Activated gamma-delta T cell treated with anti-CD3 and anti-CD28 coated beads, Interleukin-2, amount 50 U/mL, for 16 hours (primary cell): ENCODE results near the gene WDR62.
A peak's percentile ranks its signal among the peaks of the same experiment; 100 is the strongest.

Source experiments
- DNase-seq: peaks from one replicate; pipeline ENCODE4 v3.0.0-alpha.2; 2020; ENCODE audit warnings: low read depth

The WDR62 gene

DNA sequence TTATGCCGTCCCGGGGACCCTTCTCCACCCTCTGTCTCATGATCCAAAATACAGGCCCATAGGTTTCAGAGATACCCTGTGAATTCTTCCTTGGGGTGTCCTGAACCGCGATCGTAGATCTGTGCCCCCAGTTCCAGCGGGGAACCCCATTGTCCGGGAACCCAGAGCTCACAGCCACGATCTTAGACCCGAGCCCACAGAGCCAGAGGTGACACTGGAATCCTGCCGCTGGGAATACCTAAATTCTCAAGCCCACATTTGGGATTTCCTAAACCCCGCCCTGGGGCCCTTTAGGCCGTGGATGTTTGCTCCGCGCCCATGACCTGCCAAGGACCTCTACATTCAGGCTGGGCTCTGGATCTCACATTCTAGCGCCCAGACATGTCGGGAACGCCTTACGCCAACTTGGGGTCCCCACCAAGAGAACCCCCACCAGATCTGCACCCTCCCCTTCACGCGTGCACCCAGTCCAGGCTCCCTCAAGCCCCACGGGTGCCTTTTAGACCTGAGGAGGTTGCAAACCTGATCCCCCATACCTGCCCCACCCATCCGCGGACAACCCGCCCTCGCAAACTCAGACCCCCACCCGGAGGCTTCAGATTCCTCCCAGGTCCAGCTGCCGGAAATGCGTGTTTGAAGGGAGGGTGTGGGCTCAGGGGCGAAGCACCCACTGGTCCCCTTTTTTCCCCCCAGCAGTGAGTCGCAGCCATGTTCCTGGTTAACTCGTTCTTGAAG lies 85.8 kb downstream of the WDR62 start:
- DNase-seq = peak; percentile 8

DNA sequence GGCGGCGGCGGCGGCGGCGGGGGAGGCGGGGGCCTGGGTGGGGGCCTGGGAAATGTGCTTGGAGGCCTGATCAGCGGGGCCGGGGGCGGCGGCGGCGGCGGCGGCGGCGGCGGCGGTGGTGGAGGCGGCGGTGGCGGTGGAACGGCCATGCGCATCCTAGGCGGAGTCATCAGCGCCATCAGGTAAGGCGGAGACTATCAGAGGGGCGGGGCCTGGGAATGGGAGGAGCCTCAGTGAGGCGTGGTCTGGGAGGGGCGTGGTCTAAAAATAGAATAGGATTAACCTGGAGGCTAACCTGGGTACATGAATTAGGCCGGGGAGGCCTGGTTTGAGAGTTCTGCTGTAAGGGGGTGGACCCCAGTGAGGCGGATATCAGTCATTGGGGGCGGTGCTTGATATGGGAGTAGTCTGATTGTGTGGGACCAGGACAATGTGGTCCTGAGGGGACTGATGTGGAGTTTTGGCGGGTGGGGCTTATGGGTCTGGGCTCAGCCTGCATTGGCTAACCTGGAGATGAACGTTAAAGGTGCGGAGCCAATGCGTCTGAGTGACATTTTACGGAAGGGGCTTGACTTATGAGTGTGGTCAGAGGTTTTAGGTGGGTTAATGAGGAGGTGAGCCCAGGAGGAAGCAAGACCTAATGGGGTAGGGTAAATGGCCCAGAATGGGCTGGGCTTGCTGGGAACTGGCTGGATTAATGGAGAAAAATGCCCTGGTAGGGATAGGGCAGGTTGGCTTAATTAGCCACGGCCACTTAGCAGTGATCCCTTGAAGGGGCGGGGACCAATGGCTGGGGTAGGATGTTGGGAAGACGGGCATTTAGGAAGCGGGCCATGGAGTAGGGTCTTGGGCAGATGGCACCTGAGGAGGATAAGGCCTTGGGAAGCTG lies 86.6 kb downstream of the WDR62 start:
- DNase-seq = peak; percentile 83

DNA sequence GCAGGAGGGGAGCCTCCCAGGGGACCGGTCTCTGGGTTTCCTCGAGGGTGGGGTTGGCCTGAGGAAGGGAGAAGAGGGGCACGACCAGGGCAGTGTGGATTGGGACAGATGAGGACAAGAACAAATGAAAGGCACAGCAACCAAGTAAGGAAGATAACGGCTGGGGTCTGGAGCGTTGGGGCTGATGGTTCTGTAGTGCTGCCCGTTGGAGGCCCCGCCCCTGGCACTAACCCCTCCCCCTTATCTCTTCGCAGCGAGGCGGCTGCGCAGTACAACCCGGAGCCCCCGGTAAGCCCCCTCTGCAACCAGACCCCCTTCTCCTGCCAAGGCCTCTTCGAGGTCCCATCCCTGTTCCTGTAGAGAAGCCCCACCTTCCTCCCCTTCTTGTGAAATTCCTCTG lies 87.3 kb downstream of the WDR62 start:
- DNase-seq = no peak

DNA sequence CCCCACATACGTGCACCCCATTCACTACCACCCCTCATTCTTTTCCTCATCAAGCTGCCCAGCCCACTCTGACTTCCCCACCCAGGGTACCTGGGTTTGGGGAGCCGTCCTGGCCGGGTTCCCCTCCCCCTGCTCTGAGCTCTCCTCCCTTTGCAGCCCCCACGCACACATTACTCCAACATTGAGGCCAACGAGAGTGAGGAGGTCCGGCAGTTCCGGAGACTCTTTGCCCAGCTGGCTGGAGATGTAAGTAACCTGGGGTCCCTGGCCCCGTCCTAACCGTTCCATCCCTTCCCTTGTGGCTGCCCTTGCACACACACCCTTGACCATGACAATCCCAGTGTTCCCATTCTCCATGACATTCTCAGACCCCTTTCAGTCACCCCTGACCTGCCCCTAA lies 87.8 kb downstream of the WDR62 start:
- DNase-seq = no peak

DNA sequence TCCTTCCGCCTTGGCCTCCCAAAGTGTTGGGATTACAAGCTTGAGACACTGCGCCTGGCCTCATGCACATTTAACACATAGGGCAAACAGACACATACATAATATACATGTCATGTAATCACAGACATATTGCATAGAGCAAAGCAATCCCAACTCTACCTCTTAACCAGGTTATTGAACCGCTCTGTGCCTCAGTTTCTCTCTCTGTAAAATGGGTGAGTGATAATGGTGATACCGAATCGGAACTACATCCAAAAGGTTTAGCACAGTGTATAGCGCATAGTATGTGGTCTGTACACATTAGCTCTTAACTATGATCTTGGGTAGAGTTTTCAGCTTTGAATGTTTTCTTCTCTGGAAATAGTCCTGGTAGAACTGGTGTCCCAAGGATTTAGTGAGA lies 89.9 kb downstream of the WDR62 start:
- no peak for DNase-seq

DNA sequence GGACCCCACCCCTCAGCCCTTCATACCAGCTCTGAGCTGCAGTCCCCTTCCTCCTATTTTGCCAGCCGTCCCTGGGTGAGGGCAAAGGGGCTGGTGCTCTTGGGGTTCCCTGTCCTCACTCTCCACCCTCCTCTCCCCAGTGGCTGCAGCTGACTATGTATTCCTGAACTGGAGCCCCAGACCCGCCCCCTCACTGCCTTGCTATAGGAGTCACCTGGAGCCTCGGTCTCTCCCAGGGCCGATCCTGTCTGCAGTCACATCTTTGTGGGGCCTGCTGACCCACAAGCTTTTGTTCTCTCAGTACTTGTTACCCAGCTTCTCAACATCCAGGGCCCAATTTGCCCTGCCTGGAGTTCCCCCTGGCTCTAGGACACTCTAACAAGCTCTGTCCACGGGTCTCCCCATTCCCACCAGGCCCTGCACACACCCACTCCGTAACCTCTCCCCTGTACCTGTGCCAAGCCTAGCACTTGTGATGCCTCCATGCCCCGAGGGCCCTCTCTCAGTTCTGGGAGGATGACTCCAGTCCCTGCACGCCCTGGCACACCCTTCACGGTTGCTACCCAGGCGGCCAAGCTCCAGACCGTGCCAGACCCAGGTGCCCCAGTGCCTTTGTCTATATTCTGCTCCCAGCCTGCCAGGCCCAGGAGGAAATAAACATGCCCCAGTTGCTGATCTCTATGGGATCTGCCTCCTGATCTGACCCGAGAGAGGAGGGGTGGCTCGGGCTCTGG lies 95.1 kb downstream of the WDR62 start:
- no peak for DNase-seq

DNA sequence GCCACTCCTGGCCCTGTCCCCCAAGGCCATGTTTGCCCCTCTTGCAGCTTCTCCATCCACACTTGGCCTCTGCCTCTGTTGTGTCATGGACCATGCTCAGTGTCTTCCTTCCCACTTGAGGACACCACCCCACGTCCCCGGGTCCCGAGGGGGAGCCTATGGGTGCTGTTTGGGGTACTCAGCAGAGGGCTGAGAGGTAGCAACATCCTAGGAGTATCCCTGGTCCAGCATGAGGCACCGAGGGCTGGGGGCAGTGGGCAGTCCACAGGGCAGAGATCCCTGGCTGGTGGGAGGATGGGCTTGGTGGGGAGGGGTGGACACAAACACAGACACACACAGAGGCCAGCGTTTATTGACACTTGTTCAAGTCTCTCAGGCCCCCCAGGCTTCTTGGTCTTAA lies 95.9 kb downstream of the WDR62 start:
- DNase-seq = no peak

DNA sequence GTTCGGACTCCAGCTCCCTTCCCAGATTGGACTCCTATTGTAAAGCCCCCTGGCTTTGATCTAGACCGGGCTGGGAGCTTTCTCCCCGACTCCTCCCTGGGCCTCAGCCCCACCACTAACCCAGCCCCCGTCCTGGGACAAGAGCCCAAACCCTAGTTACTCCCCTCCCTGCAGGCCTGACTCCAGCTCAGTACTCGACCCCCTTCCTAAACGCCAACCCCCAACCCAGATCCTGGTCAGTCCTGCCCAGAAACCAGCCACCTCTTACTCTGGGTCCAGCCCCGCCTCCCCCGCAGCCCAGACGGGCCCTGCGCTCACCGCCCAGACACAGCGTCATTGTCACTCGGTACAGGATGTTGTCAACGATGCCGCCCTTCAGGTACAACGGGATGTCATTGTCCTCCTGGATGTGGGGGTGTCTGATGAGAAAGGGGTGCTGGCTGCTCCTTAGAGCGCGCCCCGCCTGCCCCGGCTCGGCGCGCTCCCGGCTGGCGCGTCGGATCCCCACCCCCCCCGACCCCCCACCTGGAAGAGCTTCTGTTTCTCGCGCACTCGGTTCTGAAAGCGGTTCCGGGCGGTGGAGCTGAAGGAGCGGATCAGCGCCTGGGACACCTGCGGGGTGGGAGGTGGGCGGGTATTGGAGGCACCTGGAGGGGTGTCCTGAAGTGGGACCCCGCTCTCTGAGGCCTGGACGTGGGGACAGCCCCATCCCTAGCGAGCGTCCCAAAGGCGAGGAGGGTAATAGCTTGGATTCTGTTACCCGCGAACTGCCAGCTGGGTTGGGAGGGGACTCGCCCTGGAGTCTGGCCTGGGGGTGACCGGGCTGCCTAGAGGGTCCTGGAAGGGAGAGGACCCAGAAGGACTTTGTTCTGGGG lies 96.7 kb downstream of the WDR62 start:
- DNase-seq = no peak

DNA sequence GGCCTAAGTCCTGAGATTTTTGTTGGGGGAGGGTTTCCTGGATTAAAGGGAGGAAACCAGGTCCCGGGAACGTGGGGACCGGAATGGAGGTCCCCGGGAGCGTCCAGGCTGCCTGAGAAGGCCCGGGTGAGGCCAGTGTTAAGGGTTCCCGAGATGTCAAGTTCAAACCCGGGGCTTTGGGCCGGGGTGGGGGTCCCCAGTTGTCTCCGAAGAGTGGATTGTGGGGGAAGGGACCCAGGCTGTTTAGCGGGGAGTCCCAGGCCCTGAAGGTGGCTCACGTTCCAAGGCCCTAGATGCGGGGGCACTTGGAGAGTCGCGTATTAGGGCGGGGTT lies 97.3 kb downstream of the WDR62 start:
- DNase-seq = no peak

DNA sequence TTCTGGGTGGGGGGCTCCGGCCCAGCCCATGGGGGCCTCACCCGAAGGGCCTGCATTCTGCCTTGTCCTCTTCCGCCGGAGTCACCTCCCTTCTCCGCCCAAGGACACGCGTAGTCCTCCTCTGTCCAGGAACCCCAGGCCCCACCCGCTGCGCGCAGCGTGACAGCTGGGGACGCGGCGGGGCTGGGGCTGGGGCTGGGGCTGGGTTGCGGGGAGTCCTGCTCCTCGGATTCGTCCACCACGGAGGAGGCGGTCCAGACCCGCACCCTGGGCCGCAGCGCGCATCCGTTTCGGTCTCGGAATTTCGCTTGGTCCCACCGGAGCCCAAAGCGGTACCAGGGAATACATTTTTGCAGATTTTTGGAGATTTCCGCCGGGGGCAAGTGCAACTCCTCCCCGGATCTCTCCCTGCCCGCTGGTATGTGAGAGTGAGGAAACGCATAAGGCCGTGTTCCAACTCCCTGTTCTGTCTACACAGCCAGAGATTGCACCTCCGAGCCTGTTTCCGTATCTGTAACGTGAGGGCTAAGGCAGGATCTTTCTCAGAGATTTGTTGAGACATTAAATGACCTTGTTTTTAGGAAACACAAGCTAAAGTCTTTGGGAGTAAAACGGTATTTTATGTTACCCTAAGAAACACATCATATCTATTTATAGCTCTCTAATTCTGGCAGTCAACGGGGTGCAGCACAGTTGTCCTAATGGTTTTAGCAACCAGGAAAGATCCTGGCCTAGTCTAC lies 97.8 kb downstream of the WDR62 start, which contains the start of gene COX7A1:
Gene COX7A1, minus strand, starts transcription at position 96 of the 740 bp plus-strand sequence. Its CDS starts 40 bp downstream, at position 56.
- DNase-seq = no peak

DNA sequence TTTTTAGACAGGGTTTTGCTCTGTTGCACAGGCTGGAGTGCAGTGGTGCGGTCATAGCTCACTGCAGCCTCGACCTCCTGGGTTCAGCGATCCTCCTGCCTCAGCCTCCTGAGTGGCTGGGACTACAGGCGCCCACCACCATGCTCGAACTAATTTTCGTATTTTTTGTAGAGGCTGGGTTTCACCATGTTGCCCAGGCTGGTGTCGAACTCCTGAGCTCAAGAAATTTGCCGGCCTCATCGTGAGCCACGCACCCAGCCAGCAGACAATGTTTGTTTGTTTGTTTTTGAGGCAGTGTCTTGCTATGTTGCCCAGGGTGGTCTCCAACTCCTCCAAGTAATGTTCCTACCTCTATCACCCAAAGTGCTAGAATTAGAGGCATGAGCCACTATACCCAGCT lies 98.4 kb downstream of the WDR62 start:
- DNase-seq = no peak
